Glomerular visceral epithelial cell (primary cell): ENCODE measurements around the gene VOPP1.

Source experiments
- DNase-seq: peaks from one replicate; pipeline ENCODE4 v3.0.0-alpha.2; 2016; ENCODE audit errors: extremely low spot score

Gene VOPP1

GRCh38 chr7:55468495-55468894 lies 103.8 kb downstream of the VOPP1 start:
- DNase-seq = no peak

- DNase-seq = no peak
Measured at GRCh38 chr7:55467047-55467593, 105.2 kb downstream of the VOPP1 start.

- no peak for DNase-seq
Measured at GRCh38 chr7:55465691-55466090, 106.6 kb downstream of the VOPP1 start.

- DNase-seq = no peak
Measured at GRCh38 chr7:55464422-55464821, 107.9 kb downstream of the VOPP1 start.

- no peak for DNase-seq
Measured at GRCh38 chr7:55463686-55464262, 108.5 kb downstream of the VOPP1 start.

- DNase-seq = no peak
Measured at GRCh38 chr7:55458351-55458750, 114.0 kb downstream of the VOPP1 start.

GRCh38 chr7:55457801-55458200 lies 114.5 kb downstream of the VOPP1 start:
- no peak for DNase-seq

GRCh38 chr7:55452971-55453370 lies 119.3 kb downstream of the VOPP1 start:
- no peak for DNase-seq

GRCh38 chr7:55449992-55450535 lies 122.2 kb downstream of the VOPP1 start:
- no peak for DNase-seq

GRCh38 chr7:55449205-55449991 lies 122.9 kb downstream of the VOPP1 start:
- no peak for DNase-seq

- DNase-seq = no peak
Measured at GRCh38 chr7:55448526-55448925, 123.8 kb downstream of the VOPP1 start.

GRCh38 chr7:55444786-55445185 lies 127.5 kb downstream of the VOPP1 start:
- DNase-seq = no peak

- DNase-seq = peak; percentile 30
Measured at GRCh38 chr7:55441774-55442522, 130.4 kb downstream of the VOPP1 start.

GRCh38 chr7:55441002-55441401 lies 131.3 kb downstream of the VOPP1 start:
- DNase-seq = no peak

- DNase-seq = no peak
Measured at GRCh38 chr7:55440040-55440690, 132.1 kb downstream of the VOPP1 start.

GRCh38 chr7:55439627-55440026 lies 132.7 kb downstream of the VOPP1 start:
- DNase-seq = no peak

- DNase-seq = no peak
Measured at GRCh38 chr7:55438757-55439525, 133.4 kb downstream of the VOPP1 start.

GRCh38 chr7:55438085-55438756 lies 134.1 kb downstream of the VOPP1 start:
- no peak for DNase-seq

- no peak for DNase-seq
Measured at GRCh38 chr7:55437375-55437774, 134.9 kb downstream of the VOPP1 start.

- no peak for DNase-seq
Measured at GRCh38 chr7:55436457-55436856, 135.8 kb downstream of the VOPP1 start.
